HG03139 (cell line): ENCODE results near the gene INAFM1.

Experiments
- ATAC-seq: cut with Tn5 transposase; IDR thresholded peaks from one replicate; pipeline ENCODE4 v1.9.1; 2021; ENCODE audit not compliant: unreplicated experiment

Gene INAFM1

DNA sequence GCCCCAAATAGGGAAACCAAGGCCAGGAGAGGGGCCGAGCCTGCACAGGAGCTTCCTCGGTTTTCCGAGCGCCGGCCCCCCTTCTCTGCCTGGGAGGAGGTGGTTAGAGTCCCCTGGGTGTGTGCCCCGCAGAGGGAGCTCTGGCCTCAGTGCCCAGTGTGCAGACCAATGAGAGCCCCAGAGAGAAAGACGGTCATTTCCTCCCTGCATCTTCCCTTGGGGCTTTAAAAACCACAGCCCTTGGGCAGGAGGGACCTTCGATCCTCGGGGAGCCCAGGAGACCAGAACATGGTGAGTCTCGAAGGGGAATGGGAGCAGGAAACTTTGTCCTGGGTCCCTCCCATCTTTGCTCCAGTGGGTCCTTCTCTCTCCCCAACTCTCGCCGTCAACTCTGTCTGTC lies 34.9 kb downstream of the INAFM1 start, which contains the start of gene C5AR1:
C5AR1 (plus strand) TSS at position 254 of the 400 bp plus-strand sequence; CDS start at position 289, 35 bp downstream.
- no peak for ATAC-seq

DNA sequence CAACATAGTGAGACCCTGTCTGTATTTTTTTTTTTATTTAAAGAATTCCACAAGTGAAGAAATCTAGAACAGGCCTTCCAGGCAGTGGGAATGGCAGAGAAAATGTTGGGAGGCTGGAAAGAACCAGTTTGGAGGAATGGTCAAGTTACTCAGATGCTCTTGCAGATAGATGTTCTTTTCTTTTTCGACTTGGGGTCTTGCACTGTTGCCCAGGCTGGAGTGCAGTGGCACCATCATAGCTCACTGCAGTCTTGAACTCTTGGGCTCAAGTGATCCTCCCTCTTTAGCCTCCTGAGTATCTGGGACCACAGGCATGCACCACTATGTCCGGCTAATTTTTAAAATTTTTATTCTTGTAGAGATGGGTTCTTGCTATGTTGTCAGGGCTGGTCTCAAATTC lies 35.6 kb downstream of the INAFM1 start:
- ATAC-seq, result no peak

DNA sequence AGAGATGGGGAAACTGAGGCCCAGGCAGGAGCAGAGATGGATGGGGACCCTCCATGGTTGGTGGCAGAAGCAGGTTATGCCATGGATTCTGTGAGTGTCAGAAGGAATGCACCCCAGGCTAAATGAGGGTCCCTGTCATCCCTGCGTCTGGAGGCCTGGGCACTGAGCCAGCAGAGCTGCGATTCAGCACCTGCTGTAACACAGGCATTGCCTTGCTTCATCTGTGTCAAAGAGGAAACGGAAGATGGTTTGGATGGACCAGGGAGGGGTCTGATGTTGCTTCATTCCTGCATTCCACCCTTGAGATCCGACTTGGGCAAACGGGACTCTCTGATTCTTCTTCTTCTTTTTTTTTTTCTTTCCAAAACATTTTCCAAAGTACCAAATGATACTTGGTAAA lies 36.1 kb downstream of the INAFM1 start:
- no peak for ATAC-seq

DNA sequence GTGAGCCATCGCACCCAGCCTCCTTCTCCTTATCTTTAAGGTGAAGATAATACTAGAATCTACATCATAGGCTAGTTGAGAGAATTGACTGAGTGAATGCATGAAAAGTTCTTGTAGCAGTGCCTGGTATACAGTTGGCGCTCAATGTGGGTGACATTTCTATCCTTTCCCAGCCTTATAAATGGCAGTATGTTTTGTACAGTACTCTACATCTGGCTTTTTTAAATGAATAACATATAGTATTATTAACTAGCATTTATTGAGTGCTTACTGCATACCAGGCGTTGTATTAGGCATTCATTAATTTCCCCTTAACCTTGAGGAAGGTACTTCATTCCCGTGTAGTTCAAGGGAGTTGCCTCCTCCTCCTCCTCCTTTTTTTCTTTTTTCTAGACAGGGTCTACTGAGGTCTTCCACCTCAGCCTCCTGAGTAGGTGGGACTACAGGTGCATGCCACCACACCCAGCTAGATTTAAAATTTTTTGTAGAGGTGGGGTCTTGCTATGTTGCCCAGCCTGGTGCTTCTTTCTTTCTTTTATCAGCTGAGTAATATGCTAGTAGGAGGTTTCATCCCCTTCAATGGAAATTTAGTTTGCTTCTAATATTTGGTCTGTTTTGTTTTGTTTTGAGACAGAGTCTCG lies 37.8 kb downstream of the INAFM1 start:
- no peak for ATAC-seq

DNA sequence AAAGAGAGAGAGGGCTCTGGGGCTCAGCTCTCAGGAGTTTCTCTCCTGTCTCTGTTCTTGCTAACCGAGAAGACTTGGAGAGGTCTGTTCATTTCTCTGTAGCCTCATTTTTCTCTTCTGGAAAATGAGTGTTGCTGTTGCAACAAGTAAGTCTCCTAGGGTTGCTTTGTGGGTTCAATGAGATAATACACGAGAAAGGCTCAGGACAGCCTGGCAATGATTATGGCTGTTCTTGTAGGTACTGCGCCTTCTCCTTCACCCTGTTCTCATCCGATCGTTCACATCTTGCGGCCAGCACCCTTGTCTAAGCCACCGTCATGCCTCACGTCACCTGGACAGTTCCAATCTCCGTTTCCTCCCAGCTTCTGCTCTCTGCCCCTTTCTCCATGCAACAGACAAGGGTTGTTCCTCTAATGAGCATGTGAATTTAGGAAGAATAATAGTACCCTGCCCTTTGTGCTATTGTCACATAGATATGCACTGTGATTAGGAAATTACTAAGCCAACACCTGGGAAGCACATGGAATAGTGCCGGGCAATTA lies 39.1 kb downstream of the INAFM1 start:
- no peak for ATAC-seq

DNA sequence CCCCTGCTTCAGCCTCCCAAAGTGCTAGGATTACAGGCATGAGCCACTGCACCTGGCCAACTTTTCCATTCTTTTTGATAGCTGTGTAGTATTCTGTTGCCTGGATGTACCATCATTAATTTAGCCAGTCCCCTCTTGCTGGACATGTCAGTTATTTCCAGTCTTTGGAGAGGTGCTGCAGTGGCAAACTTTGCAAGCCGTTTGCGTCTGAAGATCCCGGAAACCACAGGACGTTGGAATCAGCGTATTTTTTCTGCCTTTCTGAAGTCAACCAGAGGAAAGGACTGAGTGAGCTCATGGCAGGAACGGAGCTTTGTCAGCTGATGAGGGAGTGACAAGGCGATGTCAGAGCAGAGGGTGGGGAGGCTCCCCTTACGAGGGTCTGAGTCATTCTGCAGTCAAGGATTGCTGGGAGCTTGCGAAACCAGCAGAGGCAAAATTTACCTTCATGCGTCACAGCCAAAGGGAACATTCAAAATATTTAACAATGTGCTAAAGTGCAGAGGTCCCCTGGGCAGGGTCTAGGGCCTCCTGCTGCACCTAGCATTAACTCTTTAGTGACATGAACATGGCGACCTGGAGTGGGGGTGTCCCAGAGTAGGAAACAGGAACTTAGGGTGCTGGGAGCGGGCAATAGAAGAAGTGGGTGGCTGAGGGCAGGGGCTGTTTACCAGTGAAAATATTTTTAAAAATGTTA lies 40.6 kb downstream of the INAFM1 start:
- ATAC-seq, result no peak

DNA sequence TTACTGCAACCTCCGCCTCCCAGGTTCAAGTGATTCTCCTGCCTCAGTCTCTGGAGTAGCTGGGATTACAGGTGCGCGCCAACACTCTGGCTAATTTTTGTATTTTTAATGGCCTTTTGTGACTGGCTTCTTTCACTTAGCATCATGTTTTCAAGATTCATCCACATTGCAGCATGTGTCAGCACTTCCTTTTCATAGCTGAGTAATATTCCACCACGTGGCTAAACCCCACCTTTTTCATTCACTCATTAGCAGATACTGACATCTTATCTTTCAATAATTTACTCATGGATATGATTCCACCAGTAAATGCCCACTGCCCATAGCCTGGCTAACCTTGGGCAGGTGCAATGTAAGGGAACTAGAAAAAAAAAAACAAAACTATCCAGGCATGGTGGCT lies 41.8 kb downstream of the INAFM1 start:
- no peak for ATAC-seq

DNA sequence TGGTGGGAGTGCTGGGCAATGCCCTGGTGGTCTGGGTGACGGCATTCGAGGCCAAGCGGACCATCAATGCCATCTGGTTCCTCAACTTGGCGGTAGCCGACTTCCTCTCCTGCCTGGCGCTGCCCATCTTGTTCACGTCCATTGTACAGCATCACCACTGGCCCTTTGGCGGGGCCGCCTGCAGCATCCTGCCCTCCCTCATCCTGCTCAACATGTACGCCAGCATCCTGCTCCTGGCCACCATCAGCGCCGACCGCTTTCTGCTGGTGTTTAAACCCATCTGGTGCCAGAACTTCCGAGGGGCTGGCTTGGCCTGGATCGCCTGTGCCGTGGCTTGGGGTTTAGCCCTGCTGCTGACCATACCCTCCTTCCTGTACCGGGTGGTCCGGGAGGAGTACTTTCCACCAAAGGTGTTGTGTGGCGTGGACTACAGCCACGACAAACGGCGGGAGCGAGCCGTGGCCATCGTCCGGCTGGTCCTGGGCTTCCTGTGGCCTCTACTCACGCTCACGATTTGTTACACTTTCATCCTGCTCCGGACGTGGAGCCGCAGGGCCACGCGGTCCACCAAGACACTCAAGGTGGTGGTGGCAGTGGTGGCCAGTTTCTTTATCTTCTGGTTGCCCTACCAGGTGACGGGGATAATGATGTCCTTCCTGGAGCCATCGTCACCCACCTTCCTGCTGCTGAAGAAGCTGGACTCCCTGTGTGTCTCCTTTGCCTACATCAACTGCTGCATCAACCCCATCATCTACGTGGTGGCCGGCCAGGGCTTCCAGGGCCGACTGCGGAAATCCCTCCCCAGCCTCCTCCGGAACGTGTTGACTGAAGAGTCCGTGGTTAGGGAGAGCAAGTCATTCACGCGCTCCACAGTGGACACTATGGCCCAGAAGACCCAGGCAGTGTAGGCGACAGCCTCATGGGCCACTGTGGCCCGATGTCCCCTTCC lies 45.5 kb downstream of the INAFM1 start:
- ATAC-seq, result no peak

DNA sequence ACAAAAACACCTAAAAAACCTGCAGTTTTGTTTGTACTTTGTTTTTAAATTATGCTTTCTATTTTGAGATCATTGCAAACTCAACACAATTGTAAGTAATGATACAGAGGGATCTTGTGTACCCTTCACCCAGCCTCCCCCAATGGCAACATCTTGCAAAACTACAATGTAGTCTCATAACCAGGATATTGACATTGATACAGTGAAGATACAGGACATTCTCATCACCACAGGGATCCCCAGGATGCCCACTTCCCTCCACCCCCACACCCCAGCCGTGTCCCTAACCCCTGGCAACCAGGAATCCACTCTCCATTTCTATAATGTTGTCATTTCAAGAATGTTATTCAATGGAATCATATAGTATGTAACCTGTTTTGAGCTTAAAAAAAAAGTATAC lies 46.9 kb downstream of the INAFM1 start:
- ATAC-seq, result no peak

DNA sequence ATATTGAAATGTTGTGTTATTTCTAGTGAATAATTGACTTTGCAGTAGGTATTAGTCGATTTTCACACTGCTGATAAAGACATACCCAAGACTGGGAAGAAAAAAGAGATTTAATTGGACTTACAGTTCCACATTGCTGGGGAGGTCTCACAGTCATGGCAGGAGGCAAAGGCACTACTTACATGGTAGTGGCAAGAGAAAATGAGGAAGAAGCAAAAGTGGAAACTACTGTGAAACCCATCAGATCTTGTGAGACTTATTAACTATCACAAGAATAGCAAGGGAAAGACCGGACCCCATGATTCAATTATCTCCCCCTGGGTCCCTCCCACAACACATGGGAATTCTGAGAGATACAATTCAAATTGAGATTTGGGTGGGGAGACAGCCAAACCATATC lies 47.4 kb downstream of the INAFM1 start:
- ATAC-seq, result no peak

DNA sequence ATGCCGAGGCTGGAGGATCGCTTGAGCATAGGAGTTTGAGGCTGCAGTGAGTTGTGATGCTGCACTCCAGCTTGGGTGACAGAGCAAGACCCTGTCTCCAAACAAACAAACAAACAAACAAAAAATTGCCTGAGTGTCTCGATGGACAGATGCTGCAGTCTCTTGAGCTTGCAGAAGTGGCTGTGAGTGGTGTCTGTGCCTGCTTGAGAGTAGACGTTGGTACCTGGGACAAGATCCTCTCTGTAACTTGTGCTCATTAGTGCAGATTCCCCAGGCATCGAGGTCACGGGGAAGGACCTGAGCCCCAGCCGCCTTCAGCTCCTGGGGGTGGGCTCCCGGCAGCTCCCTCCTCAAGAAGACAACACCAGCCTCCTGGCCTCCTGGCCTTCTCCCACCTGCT lies 48.7 kb downstream of the INAFM1 start:
- ATAC-seq, result no peak

DNA sequence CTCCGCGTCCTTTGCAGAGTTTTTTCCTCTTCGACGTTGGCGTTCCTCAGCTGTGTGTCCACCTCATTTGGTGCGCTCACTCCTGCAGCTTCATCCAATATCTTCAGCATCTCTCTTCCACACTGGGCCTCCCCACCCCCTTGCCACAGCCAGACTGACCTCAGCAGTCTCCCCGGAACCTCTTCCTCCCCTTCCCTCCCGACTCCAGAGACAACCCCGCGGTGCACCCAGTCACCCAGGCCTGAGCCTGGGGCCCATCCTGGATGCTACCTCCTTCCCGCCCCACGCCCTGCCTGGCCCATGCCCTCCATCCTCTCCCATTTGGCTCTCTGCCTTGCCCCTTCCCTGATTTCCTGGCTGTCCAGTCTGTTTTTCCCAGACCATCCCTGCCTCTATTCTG lies 49.2 kb downstream of the INAFM1 start:
- no peak for ATAC-seq

DNA sequence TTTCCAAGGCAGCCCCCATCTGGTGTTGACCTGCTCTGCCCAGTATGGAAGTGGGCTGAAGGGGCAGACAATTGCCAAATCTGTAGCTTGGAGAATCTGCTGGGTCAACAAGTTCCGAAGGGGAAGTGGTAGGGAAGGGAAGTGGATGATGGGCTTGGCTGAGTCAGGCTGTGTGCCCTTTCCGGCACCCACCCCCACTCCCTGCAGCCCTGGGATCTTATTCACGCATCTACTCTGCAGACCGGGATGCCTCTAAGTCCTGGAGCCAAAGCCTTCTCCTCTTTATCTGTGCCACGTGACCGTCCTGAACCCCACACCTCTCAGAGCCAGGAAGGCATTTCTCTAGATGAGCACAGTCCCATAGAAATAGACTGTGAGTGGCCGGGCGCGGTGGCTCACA lies 49.8 kb downstream of the INAFM1 start:
- ATAC-seq, result no peak
